Mesendoderm (in vitro differentiated cells): ENCODE measurements around the gene DNAL4.

Experiments used
- DNase-seq: peaks from one replicate; pipeline ENCODE4 v3.0.0; 2013
- H2AK5ac ChIP-seq: 2 replicates; pipeline ENCODE4 v1.6.1; 2013; ENCODE audit warnings: low read length, inconsistent platforms
- H2BK120ac ChIP-seq: 2 replicates; pipeline ENCODE4 v1.6.1; 2013; ENCODE audit warnings: low read depth, mild to moderate bottlenecking, low read length, moderate library complexity, mixed read lengths
- H2BK15ac ChIP-seq: replicated peaks from 2 replicates; pipeline ENCODE4 v1.6.1; 2013; ENCODE audit warnings: low read depth, mild to moderate bottlenecking, moderate library complexity
- H2BK5ac ChIP-seq: 2 replicates; pipeline ENCODE4 v1.6.1; 2013; ENCODE audit warnings: low read length, inconsistent platforms
- H3K18ac ChIP-seq: 2 replicates; pipeline ENCODE4 v1.6.1; 2013; ENCODE audit warnings: mild to moderate bottlenecking, low read length, mixed read lengths
- H3K23ac ChIP-seq: one replicate; pipeline ENCODE4 v1.6.1; 2013; ENCODE audit warnings: low read length
- H3K27ac ChIP-seq: 2 replicates; pipeline ENCODE4 v1.5.1; 2013; ENCODE audit warnings: low read depth, mild to moderate bottlenecking, inconsistent platforms, low read length, moderate library complexity
- H3K27me3 ChIP-seq: 2 replicates; pipeline ENCODE4 v1.6.1; 2013; ENCODE audit warnings: low read length, control low read depth, mild to moderate bottlenecking, inconsistent platforms; ENCODE audit not compliant: insufficient read depth, poor library complexity
- H3K36me3 ChIP-seq: 2 replicates; pipeline ENCODE4 v1.6.1; 2013; ENCODE audit warnings: low read length, inconsistent platforms; ENCODE audit not compliant: control insufficient read depth, insufficient read depth
- H3K4ac ChIP-seq: one replicate; pipeline ENCODE4 v1.6.1; 2013; ENCODE audit warnings: low read depth, mild to moderate bottlenecking, low read length, moderate library complexity
- H3K4me1 ChIP-seq: 2 replicates; pipeline ENCODE4 v1.6.1; 2013; ENCODE audit warnings: low read depth, low read length, inconsistent platforms; ENCODE audit not compliant: control insufficient read depth
- H3K4me2 ChIP-seq: 2 replicates; pipeline ENCODE4 v1.6.1; 2013; ENCODE audit warnings: low read length
- H3K4me3 ChIP-seq: 2 replicates; pipeline ENCODE4 v1.5.1; 2013; ENCODE audit warnings: mild to moderate bottlenecking, low read length
- H3K56ac ChIP-seq: one replicate; pipeline ENCODE4 v1.6.1; 2013; ENCODE audit warnings: low read length
- H3K79me1 ChIP-seq: 2 replicates; pipeline ENCODE4 v1.6.1; 2013; ENCODE audit warnings: low read length, inconsistent platforms
- H3K79me2 ChIP-seq: 2 replicates; pipeline ENCODE4 v1.6.1; 2013; ENCODE audit warnings: mild to moderate bottlenecking, low read length; ENCODE audit not compliant: control insufficient read depth, insufficient read depth
- H3K9ac ChIP-seq: 2 replicates; pipeline ENCODE4 v1.6.1; 2013; ENCODE audit warnings: low read length, inconsistent platforms
- H4K5ac ChIP-seq: one replicate; pipeline ENCODE4 v1.6.1; 2013; ENCODE audit warnings: low read length
- H4K8ac ChIP-seq: one replicate; pipeline ENCODE4 v1.6.1; 2013; ENCODE audit warnings: low read depth, mild to moderate bottlenecking, control low read depth, low read length, moderate library complexity
- WGBS: extraction: QIAGEN DNeasy Blood & Tissue Kit; methylation state at CpG from one replicate; pipeline ENCODE4 v1.1.7; 2013; ENCODE audit warnings: low lambda C conversion rate, missing lambda C conversion rate; ENCODE audit not compliant: insufficient coverage; ENCODE audit errors: extremely low coverage; 5-methylcytosine and 5-hydroxymethylcytosine counted together

Gene DNAL4

DNA sequence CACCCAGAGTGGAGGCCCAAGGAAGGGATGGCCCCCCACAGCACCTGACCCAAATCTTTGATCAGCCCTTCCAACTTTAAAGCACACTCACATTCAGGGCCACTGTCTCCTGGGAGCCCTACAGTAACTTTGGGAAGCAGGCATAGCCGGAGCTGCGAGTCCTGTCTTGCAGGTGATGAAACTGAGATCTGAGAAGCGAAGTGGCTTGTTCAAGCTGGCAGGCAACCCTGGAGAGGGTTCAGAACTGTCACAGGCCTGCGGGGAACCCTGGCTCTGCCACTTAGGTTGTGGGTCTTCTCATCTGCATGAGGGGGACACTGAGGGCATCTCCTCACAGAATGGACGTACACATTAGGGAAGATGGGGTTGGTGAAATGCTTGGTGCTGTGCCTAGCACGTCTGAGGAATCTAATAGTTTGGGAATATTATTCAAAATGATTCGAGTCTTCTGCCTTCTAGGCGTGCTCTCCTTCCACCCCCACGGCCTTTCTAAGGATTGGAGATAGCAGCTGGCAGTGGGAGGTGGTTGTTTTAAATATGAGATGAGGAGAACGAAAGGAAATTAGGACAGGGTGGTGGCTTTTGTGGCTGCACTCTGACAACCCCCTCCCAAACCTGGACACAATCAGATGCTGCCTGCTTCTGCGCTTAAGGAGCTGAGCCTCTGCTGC lies 19.3 kb downstream of the DNAL4 start:
- Histone ChIP-seq H2BK5ac (no peak overlapping the region), H3K4me2 (no peak overlapping the region), H2BK15ac (no peak overlapping the region), H3K27ac (no peak overlapping the region), H3K27me3 (no peaks in the 10 kb centered on the region), H3K9ac (no peak overlapping the region), H4K8ac (no peak overlapping the region), H3K4ac (no peak overlapping the region), H3K56ac (no peak overlapping the region), H3K23ac (no peak overlapping the region), H2AK5ac (no peak overlapping the region), H3K4me3 (no peak overlapping the region), H3K79me2 (no peaks in the 10 kb centered on the region), H2BK120ac (no peak overlapping the region), H3K36me3 (no peaks in the 10 kb centered on the region), H3K79me1 (no peaks in the 10 kb centered on the region), H3K4me1 (no peaks in the 10 kb centered on the region), H4K5ac (no peak overlapping the region), H3K18ac (no peak overlapping the region)
- DNase-seq: no peak
- WGBS: no CpG with 5 or more reads among the region's 11 CpGs

DNA sequence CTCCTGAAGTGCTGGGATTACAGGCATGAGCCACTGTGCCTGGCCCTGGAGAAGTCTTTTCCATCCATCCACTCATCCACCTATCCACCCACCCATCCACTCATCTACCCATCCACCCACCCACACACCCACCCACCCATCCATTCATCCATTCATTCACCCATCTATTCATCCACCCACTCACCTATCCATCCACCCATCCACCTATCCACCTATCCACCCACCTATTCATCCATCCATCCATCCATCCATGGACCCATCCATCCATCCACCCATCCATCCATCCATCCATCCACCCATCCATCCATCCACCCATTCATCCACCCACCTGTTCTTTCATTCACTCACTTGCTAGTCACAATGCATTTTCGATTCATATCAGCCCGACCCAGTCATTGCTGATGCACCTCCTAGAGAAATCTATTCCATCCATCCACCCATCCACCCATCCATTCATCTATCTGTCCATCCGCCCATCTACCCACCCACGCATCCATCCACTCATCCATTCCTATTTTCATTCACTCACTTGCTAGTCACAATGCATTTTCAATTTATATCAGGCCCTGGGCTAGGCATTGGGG lies 20.5 kb downstream of the DNAL4 start:
- Histone ChIP-seq H3K27me3 (no peaks in the 10 kb centered on the region), H3K4ac (no peak overlapping the region), H3K56ac (no peak overlapping the region), H2AK5ac (no peak overlapping the region), H3K79me2 (no peaks in the 10 kb centered on the region), H3K27ac (no peak overlapping the region), H2BK120ac (no peak overlapping the region), H4K8ac (no peak overlapping the region), H3K4me2 (no peak overlapping the region), H2BK15ac (no peak overlapping the region), H3K4me1 (no peaks in the 10 kb centered on the region), H3K23ac (no peak overlapping the region), H3K4me3 (no peak overlapping the region), H2BK5ac (no peak overlapping the region), H3K9ac (no peak overlapping the region), H3K79me1 (no peaks in the 10 kb centered on the region), H3K36me3 (no peaks in the 10 kb centered on the region), H3K18ac (no peak overlapping the region), H4K5ac (no peak overlapping the region)
- no peak for DNase-seq
- WGBS: 100% methylated on average over 1 of the region's 4 CpGs

DNA sequence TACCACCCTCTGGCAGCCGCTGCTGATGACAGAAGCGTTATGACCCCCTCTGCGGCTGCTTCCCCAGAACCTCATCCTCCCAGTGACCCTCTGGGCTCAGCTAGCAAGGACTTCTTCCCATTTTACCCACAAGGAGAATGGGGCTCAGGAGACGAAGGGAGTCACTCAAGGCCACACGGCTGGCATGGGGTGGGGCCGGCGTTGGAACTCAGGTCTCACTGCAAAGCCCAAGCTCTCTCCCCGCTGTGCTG lies 21.4 kb downstream of the DNAL4 start:
- Histone ChIP-seq H3K36me3 (no peaks in the 10 kb centered on the region), H3K27ac (no peak overlapping the region), H4K5ac (no peak overlapping the region), H3K4ac (no peak overlapping the region), H4K8ac (no peak overlapping the region), H3K79me2 (no peaks in the 10 kb centered on the region), H3K4me3 (no peak overlapping the region), H3K23ac (no peak overlapping the region), H3K79me1 (no peaks in the 10 kb centered on the region), H2BK15ac (no peak overlapping the region), H3K4me1 (no peaks in the 10 kb centered on the region), H2AK5ac (no peak overlapping the region), H3K18ac (no peak overlapping the region), H2BK5ac (no peak overlapping the region), H3K4me2 (no peak overlapping the region), H3K9ac (no peak overlapping the region), H2BK120ac (no peak overlapping the region), H3K27me3 (no peaks in the 10 kb centered on the region), H3K56ac (no peak overlapping the region)
- no CpG with 5 or more reads among the region's 8 CpGs for WGBS
- no peak for DNase-seq

DNA sequence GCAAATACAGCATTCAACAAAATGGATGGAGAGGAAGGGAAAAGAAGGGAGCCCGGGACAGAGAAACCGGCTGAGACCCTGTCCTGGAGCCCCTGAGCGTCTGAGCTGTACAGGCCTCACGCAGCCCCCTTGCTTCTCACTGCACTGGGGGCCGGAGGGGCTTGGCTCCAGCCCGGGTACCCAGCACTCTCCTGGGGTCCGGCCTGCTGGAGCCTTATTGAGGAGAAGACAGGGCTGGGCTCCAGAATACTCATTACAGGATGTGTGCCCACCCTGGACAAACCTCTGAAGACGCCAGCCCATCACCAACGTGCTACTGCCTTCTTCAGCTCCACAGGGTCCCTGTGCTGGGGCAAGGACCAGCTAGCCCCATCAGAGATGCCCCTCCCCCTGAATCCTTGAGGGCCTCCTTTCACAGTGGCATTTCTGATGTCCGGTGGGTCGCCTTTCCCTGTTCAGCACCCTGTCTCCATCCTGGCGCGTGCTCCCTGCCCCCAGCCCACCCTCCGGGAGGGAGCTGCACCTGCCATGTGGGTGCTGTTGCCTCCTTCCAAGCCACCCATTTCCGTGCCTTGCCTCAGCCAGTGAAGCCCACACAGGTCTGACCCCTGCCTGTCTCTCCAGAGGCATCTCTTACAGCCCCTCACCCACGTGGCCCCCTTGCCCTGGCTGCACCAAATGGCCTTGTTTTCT lies 23.5 kb downstream of the DNAL4 start:
- H4K8ac ChIP-seq: no peak overlapping the region
- H3K4me1 ChIP-seq: no peaks in the 10 kb centered on the region
- no CpG with 5 or more reads among the region's 16 CpGs for WGBS
- no peak overlapping the region for H2BK15ac ChIP-seq
- no peak overlapping the region for H3K27ac ChIP-seq
- no peak overlapping the region for H3K4me2 ChIP-seq
- H3K9ac ChIP-seq: no peak overlapping the region
- H3K56ac ChIP-seq: no peak overlapping the region
- no peaks in the 10 kb centered on the region for H3K79me2 ChIP-seq
- H4K5ac ChIP-seq: no peak overlapping the region
- no peaks in the 10 kb centered on the region for H3K36me3 ChIP-seq
- no peak overlapping the region for H3K18ac ChIP-seq
- no peak for DNase-seq
- no peak overlapping the region for H3K4me3 ChIP-seq
- H3K79me1 ChIP-seq: no peaks in the 10 kb centered on the region
- no peak overlapping the region for H3K23ac ChIP-seq
- no peak overlapping the region for H2AK5ac ChIP-seq
- no peak overlapping the region for H3K4ac ChIP-seq
- no peak overlapping the region for H2BK5ac ChIP-seq
- no peak overlapping the region for H2BK120ac ChIP-seq
- no peaks in the 10 kb centered on the region for H3K27me3 ChIP-seq

DNA sequence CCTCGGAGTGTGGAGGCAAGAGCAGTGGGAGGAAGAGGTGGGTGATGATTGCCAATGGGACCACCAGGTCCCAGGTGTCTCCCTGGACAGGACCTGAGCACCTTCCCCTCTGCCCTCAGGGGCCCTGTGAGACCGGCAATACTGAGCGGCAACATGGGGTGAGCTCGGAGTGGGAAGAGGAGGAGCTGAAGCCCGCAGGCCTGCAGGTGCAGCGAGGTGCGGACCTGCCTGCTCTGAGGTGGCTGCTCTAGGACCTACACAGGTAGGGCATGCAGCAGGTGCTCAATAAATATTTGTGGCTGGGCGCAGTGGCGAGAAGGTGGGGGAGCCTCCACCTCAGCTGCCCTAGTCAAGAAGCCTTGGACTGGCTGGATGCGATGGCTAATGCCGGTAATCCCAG lies 25.9 kb downstream of the DNAL4 start:
- Histone ChIP-seq H3K4me1 (no peaks in the 10 kb centered on the region), H3K23ac (no peak overlapping the region), H3K4ac (no peak overlapping the region), H3K9ac (no peak overlapping the region), H3K79me2 (no peaks in the 10 kb centered on the region), H4K8ac (no peak overlapping the region), H3K4me2 (no peak overlapping the region), H3K56ac (no peak overlapping the region), H2BK5ac (no peak overlapping the region), H2AK5ac (no peak overlapping the region), H2BK120ac (no peak overlapping the region), H3K18ac (no peak overlapping the region), H3K79me1 (no peaks in the 10 kb centered on the region), H2BK15ac (no peak overlapping the region), H3K36me3 (no peaks in the 10 kb centered on the region), H3K27ac (no peak overlapping the region), H3K4me3 (no peak overlapping the region), H3K27me3 (no peaks in the 10 kb centered on the region), H4K5ac (no peak overlapping the region)
- no CpG with 5 or more reads among the region's 11 CpGs for WGBS
- no peak for DNase-seq
